Endothelial cell (in vitro differentiated cells): ENCODE data around the gene FAR2. TPM values are rescaled to one million over a fixed set of nuclear protein-coding genes. Genes with fewer than 3 reads are reported as not detected.

Experiments used
- DNase-seq: peaks from one replicate; pipeline ENCODE4 v3.0.0; 2021; ENCODE audit warnings: low spot score
- H3K27ac Mint-ChIP-seq: one replicate; pipeline ENCODE4 v1.8.0; 2021; ENCODE audit warnings: mixed read lengths, inconsistent platforms; ENCODE audit not compliant: unreplicated experiment
- H3K27me3 Mint-ChIP-seq: one replicate; pipeline ENCODE4 v1.8.0; 2021; ENCODE audit warnings: mild to moderate bottlenecking, moderate library complexity, mixed read lengths, inconsistent platforms; ENCODE audit not compliant: unreplicated experiment
- H3K36me3 Mint-ChIP-seq: one replicate; pipeline ENCODE4 v1.8.0; 2021; ENCODE audit warnings: mild to moderate bottlenecking, low read depth, mixed read lengths, inconsistent platforms; ENCODE audit not compliant: unreplicated experiment
- H3K4me1 Mint-ChIP-seq: one replicate; pipeline ENCODE4 v1.8.0; 2021; ENCODE audit warnings: mild to moderate bottlenecking, mixed read lengths, inconsistent platforms; ENCODE audit not compliant: unreplicated experiment
- H3K4me3 Mint-ChIP-seq: one replicate; pipeline ENCODE4 v1.8.0; 2021; ENCODE audit warnings: mild to moderate bottlenecking, mixed read lengths, inconsistent platforms; ENCODE audit not compliant: unreplicated experiment
- H3K9me3 Mint-ChIP-seq: one replicate; pipeline ENCODE4 v1.8.0; 2021; ENCODE audit warnings: mixed read lengths, inconsistent platforms; ENCODE audit not compliant: unreplicated experiment
- CTCF ChIP-seq: fragments of 200-600 bp; sonication (generic); IDR thresholded peaks from one replicate; pipeline ENCODE4 v1.5.0; 2021; ENCODE audit warnings: antibody characterized with exemption; ENCODE audit not compliant: unreplicated experiment
- total RNA-seq: library from RNA; stranded (reverse); fragmentation: NEBNext Ultra II Directional; extraction: Animal tissue kit (Norgen Biotek cat#: 25700); gene quantifications from one replicate; pipeline ENCODE4 v1.2.1, GENCODE V29; 2021; ENCODE audit not compliant: unreplicated experiment

Gene FAR2
- total RNA-seq, 1 donor from 2014 or later = 104 TPM

- Mint-ChIP-seq H3K36me3 (peaks cover 3% of the 10 kb centered on the region), H3K27ac (no peak overlapping the region), H3K4me3 (no peak overlapping the region), H3K9me3 (no peaks in the 10 kb centered on the region), H3K27me3 (peaks cover 1% of the 10 kb centered on the region), H3K4me1 (peaks cover 9% of the 10 kb centered on the region)
- no peak for DNase-seq
- TF ChIP-seq CTCF = no peak
These were observed 76.8 kb downstream of the FAR2 start for GRCh38 chr12:29225834-29226233.

DNA sequence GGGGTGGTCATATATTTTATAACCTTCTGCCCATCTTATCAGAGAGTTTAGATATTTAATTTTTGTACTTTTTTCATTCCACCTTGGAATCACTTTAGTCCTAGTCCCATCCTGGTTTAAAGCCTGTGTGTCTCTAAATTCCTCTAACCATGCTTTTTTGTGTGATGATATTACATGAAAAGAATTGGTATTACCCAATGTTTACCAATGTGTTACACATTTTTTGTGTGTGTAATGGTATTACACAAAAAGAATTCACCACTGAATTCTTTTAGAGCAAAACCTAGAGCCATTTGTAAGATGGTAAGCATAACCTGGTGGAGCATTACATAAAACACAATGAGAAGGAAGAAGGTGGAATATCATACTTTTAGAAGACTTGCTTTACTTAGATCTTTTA is 77.5 kb downstream of the FAR2 start:
- Mint-ChIP-seq H3K27ac (no peak overlapping the region), H3K9me3 (no peaks in the 10 kb centered on the region), H3K4me1 (peaks cover 9% of the 10 kb centered on the region), H3K27me3 (peaks cover 1% of the 10 kb centered on the region), H3K4me3 (no peak overlapping the region), H3K36me3 (peaks cover 3% of the 10 kb centered on the region)
- TF ChIP-seq CTCF = no peak
- no peak for DNase-seq

GRCh38 chr12:29228474-29229157 is 79.5 kb downstream of the FAR2 start:
- Mint-ChIP-seq H3K27me3 (peaks cover 1% of the 10 kb centered on the region), H3K4me3 (no peak overlapping the region), H3K36me3 (no peaks in the 10 kb centered on the region), H3K9me3 (no peaks in the 10 kb centered on the region), H3K27ac (no peak overlapping the region), H3K4me1 (peaks cover 9% of the 10 kb centered on the region)
- TF ChIP-seq CTCF = no peak
- no peak for DNase-seq

DNA sequence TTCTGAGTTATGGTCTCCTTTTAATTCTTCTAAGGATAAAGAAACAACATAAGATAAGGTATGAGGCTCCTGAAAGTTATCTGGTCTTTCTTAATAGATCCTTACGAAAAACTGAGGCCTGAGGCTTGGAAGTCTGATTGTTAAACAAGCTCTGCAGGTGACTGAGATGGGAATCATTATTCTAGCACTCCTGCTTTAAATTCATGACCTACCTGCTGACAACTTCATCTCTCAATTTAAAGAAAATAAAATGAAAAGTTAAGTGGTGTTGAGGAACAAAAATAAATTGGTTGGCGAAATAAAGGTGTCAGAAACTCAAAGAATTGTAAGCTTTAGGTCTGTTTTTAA is 80.1 kb downstream of the FAR2 start:
- no peak for DNase-seq
- Mint-ChIP-seq H3K9me3 (no peaks in the 10 kb centered on the region), H3K27me3 (peaks cover 1% of the 10 kb centered on the region), H3K27ac (no peak overlapping the region), H3K36me3 (no peaks in the 10 kb centered on the region), H3K4me3 (no peak overlapping the region), H3K4me1 (peaks cover 9% of the 10 kb centered on the region)
- TF ChIP-seq CTCF = no peak

- Mint-ChIP-seq H3K4me3 (no peak overlapping the region), H3K9me3 (no peaks in the 10 kb centered on the region), H3K36me3 (no peaks in the 10 kb centered on the region), H3K27me3 (peaks cover 1% of the 10 kb centered on the region), H3K4me1 (peaks cover 9% of the 10 kb centered on the region), H3K27ac (no peak overlapping the region)
- TF ChIP-seq CTCF = no peak
- DNase-seq = no peak
These were observed 80.9 kb downstream of the FAR2 start for GRCh38 chr12:29229937-29230336.
